Fibroblast of lung (primary cell): ENCODE measurements around the gene NT5C.

ENCODE experiments used
- EZH2 ChIP-seq: IDR thresholded peaks from 2 replicates; pipeline ENCODE4 v1.5.1; 2012; ENCODE audit warnings: low read length, control low read depth, mild to moderate bottlenecking; ENCODE audit errors: missing control alignments
- TF ChIP-seq, protein P1 (sequence below), 2 donors: IDR thresholded peaks in 1 of 2; conservative IDR thresholded peaks in 1 of 2; 1 replicate in 1 of 2; 2 replicates in 1 of 2; pipeline ENCODE4 v1.5.1; 2011 to 2012; ENCODE audit warnings: low read length in 2 of 2, control low read depth in 1 of 2, inconsistent platforms in 1 of 2, low read depth in 1 of 2, mild to moderate bottlenecking in 1 of 2

DNA sequence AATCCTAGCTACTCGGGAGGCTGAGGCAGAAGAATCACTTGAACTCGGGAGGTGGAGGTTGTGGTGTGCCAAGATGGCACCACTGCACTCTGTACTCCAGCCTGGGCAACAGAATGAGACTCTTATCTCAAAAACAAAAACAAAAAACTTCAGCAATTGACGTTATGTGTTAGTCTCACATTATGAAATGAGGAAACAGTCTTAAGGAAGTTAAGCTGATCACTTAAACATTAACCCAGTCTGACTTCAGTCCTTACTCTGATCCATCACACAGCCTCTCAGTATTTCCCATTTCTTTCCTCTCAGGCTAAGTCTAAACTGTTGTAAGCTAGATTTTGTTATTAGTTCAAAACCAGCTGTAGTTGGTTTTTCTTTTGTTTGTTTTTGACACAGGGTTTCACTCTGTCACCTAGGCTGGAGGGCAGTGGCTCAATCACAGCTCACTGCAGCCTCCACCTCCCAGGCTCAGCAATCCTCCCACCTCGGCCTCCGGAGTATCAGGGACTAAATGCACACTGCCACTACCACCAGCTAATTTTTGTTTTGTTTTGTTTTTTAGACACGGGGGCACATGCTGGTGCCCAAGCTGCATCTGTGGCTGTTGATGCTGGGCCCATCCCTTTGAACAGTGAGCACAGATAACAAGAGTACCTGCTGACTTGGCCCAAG is 16.5 kb upstream of the NT5C start:
- TF ChIP-seq, protein P1, sequence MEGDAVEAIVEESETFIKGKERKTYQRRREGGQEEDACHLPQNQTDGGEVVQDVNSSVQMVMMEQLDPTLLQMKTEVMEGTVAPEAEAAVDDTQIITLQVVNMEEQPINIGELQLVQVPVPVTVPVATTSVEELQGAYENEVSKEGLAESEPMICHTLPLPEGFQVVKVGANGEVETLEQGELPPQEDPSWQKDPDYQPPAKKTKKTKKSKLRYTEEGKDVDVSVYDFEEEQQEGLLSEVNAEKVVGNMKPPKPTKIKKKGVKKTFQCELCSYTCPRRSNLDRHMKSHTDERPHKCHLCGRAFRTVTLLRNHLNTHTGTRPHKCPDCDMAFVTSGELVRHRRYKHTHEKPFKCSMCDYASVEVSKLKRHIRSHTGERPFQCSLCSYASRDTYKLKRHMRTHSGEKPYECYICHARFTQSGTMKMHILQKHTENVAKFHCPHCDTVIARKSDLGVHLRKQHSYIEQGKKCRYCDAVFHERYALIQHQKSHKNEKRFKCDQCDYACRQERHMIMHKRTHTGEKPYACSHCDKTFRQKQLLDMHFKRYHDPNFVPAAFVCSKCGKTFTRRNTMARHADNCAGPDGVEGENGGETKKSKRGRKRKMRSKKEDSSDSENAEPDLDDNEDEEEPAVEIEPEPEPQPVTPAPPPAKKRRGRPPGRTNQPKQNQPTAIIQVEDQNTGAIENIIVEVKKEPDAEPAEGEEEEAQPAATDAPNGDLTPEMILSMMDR (conservative IDR thresholded peaks at IDR 0.05 in 1 of 2, IDR thresholded peaks at IDR 0.05 in 1 of 2; ENCODE audit: low read depth in 1 of 2, low read length in 2 of 2): no peak
- TF ChIP-seq EZH2: no peak
